NCI-H1048 (cell line): Measurements from ENCODE around the gene KRTAP5-5.

Source experiments
- DNase-seq: peaks from one replicate; lab custom pipeline; 2025; lab: John Stamatoyannopoulos, UW

Gene KRTAP5-5

GRCh38 chr11:1679881-1680280 is 50.3 kb downstream of the KRTAP5-5 start:
- DNase-seq = no peak
